Measurements from ENCODE around the gene PAXX. TPM values are rescaled to one million over a fixed set of nuclear protein-coding genes. Genes with fewer than 3 reads are reported as not detected.
A peak's percentile ranks its signal among the peaks of the same experiment; 100 is the strongest.

The PAXX gene
- total and polyA plus RNA-seq, 12 donors = 12.7 to 131 (median 17.1) TPM

DNA sequence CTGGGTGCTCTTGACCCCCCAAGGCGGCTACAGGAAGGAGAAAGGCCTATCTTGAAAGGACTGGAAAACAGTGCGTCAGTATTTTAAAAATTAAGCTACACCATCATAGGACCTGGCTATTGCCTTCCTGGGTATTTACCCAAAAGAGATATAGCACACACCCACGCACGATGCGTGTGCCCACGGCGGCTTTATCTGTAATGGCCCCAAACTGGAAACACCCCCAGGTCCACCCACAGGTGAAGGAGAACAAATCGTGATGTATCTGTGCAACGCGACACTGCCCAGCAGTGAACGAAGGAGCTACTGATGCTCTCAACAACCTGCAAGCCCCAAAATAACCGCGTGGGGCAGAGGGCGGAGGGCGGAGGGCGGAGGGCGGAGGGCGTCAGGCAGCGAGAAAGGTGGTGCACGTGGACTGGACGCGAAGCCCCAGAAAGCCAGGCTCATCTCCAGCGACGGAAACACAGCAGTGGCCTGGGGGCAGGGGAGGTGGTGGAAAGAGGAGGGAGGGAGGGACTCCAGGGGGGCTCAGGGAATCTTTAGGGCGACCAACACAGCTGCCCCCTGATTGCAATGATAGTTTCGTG, 27.3 kb upstream of the PAXX start:
- 90 to 91% methylated on average over 26 of the region's 26 CpGs for WGBS, 2 donors
- H3K27ac ChIP-seq = no peak overlapping the region
- no peak for DNase-seq
- no peaks in the 10 kb centered on the region for H3K9me3 ChIP-seq
- no peaks in the 10 kb centered on the region for H3K36me3 ChIP-seq
- ATAC-seq = no peak
- TF ChIP-seq, protein P1, sequence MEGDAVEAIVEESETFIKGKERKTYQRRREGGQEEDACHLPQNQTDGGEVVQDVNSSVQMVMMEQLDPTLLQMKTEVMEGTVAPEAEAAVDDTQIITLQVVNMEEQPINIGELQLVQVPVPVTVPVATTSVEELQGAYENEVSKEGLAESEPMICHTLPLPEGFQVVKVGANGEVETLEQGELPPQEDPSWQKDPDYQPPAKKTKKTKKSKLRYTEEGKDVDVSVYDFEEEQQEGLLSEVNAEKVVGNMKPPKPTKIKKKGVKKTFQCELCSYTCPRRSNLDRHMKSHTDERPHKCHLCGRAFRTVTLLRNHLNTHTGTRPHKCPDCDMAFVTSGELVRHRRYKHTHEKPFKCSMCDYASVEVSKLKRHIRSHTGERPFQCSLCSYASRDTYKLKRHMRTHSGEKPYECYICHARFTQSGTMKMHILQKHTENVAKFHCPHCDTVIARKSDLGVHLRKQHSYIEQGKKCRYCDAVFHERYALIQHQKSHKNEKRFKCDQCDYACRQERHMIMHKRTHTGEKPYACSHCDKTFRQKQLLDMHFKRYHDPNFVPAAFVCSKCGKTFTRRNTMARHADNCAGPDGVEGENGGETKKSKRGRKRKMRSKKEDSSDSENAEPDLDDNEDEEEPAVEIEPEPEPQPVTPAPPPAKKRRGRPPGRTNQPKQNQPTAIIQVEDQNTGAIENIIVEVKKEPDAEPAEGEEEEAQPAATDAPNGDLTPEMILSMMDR (IDR thresholded peaks at IDR 0.05) = no peak
- H3K4me1 ChIP-seq = peaks cover 3 to 48% (median 22%) of the 10 kb centered on the region in 9 donors
- no peak overlapping the region for H3K4me3 ChIP-seq
- intact Hi-C loops (cut with DNase I) = no loop called here
- no peaks in the 10 kb centered on the region for H3K27me3 ChIP-seq

DNA sequence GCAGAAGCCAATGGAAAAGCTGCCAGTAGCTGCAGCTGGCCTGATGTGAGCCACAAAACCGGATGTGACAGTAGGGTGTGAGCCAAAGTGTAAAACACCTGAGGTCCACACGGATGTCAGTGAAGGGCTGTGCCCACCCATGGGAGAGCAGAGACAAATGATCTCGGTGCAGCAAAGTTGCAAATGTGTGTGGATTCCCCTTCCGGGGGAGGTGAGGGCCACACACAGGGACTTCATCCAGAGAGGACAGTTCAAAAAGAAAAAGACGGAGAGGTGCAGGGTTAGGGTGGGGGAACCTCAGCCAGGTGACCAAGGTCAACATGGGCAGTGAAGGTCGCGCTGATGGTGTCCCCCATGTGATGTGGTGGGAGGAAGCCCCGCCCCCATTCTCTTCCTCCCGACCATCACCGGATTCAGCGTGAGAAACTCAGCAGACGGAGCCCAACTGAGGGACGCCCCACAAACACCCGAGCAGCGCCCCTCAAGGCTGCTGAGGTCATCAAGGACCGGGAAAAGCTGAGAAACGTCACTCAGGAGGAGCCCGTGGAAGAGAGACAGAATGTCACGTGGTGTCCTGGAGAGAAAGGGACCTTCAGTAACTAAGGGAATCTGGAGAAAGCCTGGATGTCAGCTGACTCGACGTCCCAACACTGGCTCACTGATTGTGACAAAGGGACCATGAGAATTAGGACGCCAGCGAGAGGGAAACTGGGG, 26.3 kb upstream of the PAXX start:
- intact Hi-C loops (cut with DNase I) = no loop called here
- peak in 3 of 8 donors; percentile 5 to 20 (median 16) for ATAC-seq
- no peaks in the 10 kb centered on the region for H3K9me3 ChIP-seq
- peaks cover under 1 to 45% (median 20%) of the 10 kb centered on the region in 9 donors for H3K4me1 ChIP-seq
- H3K27me3 ChIP-seq = no peaks in the 10 kb centered on the region
- TF ChIP-seq, protein P1 (IDR thresholded peaks at IDR 0.05) = no peak
- WGBS, 2 donors = 28% methylated on average over 23 of the region's 23 CpGs
- peak overlapping the region in 3 of 10 donors; percentile 8 to 28 (median 9) for H3K4me3 ChIP-seq
- H3K27ac ChIP-seq = no peak overlapping the region
- peak; percentile 15 to 43 for DNase-seq
- no peaks in the 10 kb centered on the region for H3K36me3 ChIP-seq

DNA sequence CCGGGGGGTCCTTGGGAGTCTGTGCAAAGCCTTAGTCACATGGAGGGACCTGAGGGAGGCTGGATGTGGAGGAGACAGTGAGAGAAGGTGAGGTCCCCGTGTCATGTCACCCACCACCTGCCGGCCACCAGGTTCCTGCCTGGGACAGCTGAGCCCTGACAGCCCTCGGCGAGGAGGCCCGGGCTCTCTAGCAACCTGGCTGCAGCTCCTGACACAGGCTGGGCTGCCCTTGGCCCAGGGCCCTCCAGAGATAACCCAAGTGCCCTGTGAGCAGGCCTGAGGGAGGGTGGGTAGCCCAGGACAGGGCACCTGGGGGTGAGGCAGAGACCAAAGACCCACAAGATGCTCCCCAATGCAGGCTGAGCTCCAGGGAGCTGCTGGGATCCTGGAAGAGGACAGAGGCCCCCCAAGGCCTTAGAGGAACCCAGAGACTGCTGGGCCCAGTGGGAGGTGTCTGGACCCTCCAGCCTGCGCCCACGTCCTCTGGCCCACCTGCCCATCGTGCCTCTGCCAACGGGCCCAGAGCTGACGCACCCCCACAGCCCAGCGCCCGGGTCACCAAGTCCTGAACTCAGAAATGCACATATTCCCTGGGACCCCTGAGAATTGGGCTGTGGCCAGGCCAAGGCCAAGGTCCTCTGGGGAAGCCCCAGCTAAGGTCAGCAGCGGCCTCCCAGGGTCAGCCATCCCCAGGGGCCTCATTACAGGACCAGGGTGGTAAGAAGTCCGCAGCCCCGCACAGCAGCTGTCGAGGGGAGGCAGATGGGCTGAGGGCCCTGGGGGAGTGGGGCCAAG, 23.7 kb upstream of the PAXX start:
- peak in 1 of 8 donors; percentile 48 for ATAC-seq
- H3K36me3 ChIP-seq = no peaks in the 10 kb centered on the region
- TF ChIP-seq, protein P1 (IDR thresholded peaks at IDR 0.05) = no peak
- no peak overlapping the region for H3K4me3 ChIP-seq
- peak in 1 of 2 donors; percentile 20 for DNase-seq
- WGBS, 2 donors = 69 to 77% methylated on average over 17 of the region's 17 CpGs
- no peak overlapping the region for H3K27ac ChIP-seq
- H3K4me1 ChIP-seq = peaks cover 0 to 34% (median 13%) of the 10 kb centered on the region in 9 donors
- intact Hi-C loops (cut with DNase I) = no loop called here
- H3K9me3 ChIP-seq = no peaks in the 10 kb centered on the region
- no peaks in the 10 kb centered on the region for H3K27me3 ChIP-seq

DNA sequence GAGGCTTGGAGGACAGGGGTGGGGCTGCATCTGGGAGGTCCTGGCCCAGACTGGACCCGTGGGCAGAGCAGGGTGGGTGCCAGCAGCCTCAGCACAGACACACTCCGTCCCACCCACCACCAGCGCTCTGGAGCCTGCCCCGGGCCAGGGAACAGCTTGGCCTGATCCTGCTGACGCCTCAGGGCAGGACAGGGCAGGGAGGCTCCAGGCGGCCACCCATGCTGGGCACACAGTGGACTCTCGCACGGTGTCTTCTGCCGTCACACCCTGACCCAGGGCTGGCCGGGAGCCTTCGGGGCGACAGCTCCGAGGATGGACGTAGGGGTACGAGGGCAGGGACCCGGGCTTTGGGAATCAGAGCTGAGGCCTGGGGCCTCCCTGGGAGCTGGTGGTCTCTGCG, 23.1 kb upstream of the PAXX start:
- Histone ChIP-seq H3K27ac (no peak overlapping the region), H3K36me3 (no peaks in the 10 kb centered on the region), H3K27me3 (no peaks in the 10 kb centered on the region), H3K4me1 (peaks cover 0 to 32% (median 13%) of the 10 kb centered on the region in 9 donors), H3K9me3 (no peaks in the 10 kb centered on the region), H3K4me3 (no peak overlapping the region)
- TF ChIP-seq, protein P1 (IDR thresholded peaks at IDR 0.05) = no peak
- 82 to 86% methylated on average over 17 of the region's 17 CpGs for WGBS, 2 donors
- peak in 1 of 8 donors; percentile 14 for ATAC-seq
- no peak for DNase-seq
- intact Hi-C loops (cut with DNase I) = no loop called here

Data from heart right ventricle (tissue), 16 donors.